HG02840 (cell line): ENCODE data around the gene MYO3B.

Experiments used
- ATAC-seq: cut with Tn5 transposase; IDR thresholded peaks from one replicate; pipeline ENCODE4 v1.9.1; 2021; ENCODE audit warnings: mild to moderate bottlenecking, moderate library complexity, moderate number of reproducible peaks; ENCODE audit not compliant: unreplicated experiment, low FRiP score

MYO3B gene

GRCh38 chr2:170291474-170291873 lies 113.5 kb downstream of the MYO3B start:
- ATAC-seq = no peak

GRCh38 chr2:170292415-170292814 lies 114.5 kb downstream of the MYO3B start:
- ATAC-seq = no peak

- no peak for ATAC-seq
These were observed 119.5 kb downstream of the MYO3B start for GRCh38 chr2:170297496-170297895.

GRCh38 chr2:170298115-170298514 lies 120.2 kb downstream of the MYO3B start:
- ATAC-seq = no peak

- no peak for ATAC-seq
These were observed 121.0 kb downstream of the MYO3B start for GRCh38 chr2:170298861-170299429.

- no peak for ATAC-seq
These were observed 123.0 kb downstream of the MYO3B start for GRCh38 chr2:170300993-170301392.

- no peak for ATAC-seq
These were observed 123.7 kb downstream of the MYO3B start for GRCh38 chr2:170301626-170302025.

GRCh38 chr2:170305711-170306110 lies 127.8 kb downstream of the MYO3B start:
- ATAC-seq = no peak

GRCh38 chr2:170306293-170306873 lies 128.4 kb downstream of the MYO3B start:
- ATAC-seq = no peak

GRCh38 chr2:170307052-170307451 lies 129.1 kb downstream of the MYO3B start:
- ATAC-seq = no peak

GRCh38 chr2:170307555-170308351 lies 129.8 kb downstream of the MYO3B start:
- no peak for ATAC-seq

GRCh38 chr2:170310876-170311502 lies 133.0 kb downstream of the MYO3B start:
- ATAC-seq = no peak

GRCh38 chr2:170313347-170313991 lies 135.5 kb downstream of the MYO3B start:
- no peak for ATAC-seq

- ATAC-seq = no peak
These were observed 136.0 kb downstream of the MYO3B start for GRCh38 chr2:170313992-170314348.

- ATAC-seq = no peak
These were observed 136.9 kb downstream of the MYO3B start for GRCh38 chr2:170314744-170315447.

- ATAC-seq = no peak
These were observed 143.0 kb downstream of the MYO3B start for GRCh38 chr2:170320948-170321347.

- ATAC-seq = no peak
These were observed 143.6 kb downstream of the MYO3B start for GRCh38 chr2:170321526-170321925.

- ATAC-seq = no peak
These were observed 144.3 kb downstream of the MYO3B start for GRCh38 chr2:170322140-170322766.

GRCh38 chr2:170323743-170324142 lies 145.8 kb downstream of the MYO3B start:
- no peak for ATAC-seq

- ATAC-seq = no peak
These were observed 146.7 kb downstream of the MYO3B start for GRCh38 chr2:170324640-170325046.
